OCI-M2 (cell line): ENCODE data around the gene CALU.

Experiments used
- DNase-seq: peaks from one replicate; lab custom pipeline; 2025; ENCODE audit not compliant: unreplicated experiment; lab: John Stamatoyannopoulos, UW

The CALU gene

DNA sequence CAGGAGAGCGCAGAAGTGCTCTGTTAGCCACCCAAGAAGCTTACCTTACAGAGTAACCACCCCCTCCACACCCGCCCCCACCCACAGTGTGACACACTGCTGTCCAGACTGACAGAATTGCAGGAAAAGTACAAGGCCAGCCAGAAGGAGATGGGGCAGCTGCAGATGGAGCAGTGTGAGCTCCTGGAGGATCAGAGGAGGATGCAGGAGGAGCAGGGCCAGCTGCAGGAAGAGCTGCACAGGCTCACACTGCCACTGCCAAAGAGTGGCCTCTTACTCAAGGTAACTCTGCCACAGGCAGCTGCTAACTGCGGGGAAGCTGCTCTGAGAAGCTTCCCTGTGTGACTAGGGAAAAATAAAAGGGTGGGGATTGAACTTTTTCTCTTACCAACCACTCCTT, 70.2 kb downstream of the CALU start:
- no peak for DNase-seq

DNA sequence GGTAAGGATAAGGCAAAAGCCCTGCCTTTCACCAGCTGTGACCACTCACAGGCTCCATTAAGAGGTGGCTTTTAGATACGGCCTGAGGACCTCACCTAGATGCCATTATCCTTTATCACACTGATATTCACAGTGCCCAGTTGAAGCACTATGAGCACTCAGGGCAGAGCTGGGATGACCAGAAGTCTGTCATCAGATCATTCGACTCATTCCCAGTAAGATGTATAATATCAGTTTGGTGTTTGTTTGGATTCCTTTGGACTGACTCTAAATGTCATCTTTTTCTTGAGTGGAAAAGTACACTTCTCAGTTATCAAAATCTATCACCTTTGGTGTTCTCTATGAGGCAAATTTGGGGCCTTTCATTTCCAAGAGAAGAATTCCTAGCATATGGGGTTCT, 71.3 kb downstream of the CALU start:
- no peak for DNase-seq

DNA sequence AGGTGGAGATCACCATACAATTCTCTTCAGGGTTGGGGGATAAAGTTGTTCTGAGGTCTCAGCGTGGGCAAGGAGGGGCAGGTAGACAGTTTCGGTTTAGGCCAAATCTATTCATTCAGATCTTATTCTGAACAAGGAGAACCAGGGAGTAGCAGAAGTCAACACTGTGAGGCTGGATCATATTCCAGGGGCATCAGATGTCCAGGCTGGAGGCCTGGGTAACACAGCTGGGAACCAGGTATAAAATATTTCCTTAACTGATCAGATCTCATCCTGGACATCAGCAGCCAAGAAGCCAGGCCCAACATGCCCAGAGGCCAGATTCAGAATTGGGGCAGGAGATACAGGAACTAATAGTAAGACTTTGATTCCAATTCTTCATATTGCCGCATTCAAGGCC, 71.8 kb downstream of the CALU start:
- DNase-seq: no peak

DNA sequence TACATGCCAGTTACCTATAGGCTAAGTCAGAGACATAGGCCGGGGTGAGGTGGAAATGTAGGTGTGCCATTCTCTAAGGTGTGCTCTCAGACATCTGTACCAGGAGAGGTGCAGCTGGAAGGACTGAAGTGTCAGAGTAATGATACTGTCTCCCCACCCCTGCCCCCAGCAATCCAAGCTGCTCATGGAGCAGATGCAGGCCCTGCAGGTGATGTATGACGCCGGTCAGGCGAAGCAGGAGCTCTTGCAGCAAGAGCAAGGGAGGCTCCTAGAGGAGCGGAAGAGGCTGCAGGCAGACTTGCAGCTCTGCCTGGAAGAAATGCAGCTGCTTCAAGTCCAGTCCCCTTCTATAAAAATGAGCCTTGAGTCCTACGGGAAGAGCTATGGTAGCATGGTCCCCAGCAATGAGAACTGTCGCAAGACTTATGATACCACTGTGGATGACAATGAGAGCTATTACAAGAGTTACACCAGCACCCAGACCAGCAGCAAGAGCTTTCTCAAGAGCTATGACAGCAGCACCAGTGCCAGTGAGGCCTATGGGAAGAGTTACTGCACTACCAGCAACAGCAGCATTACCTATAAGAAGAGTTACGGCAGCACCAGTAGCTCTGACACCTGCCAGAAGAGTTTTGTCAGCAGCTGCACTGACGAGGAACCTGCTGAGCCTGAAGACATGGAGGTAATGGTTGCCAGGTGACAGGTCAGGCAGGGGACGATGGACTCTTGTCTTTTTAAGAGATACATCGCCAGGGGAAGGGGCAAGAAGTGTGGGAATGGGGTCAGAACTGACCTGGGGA, 72.7 kb downstream of the CALU start:
- no peak for DNase-seq

GRCh38 chr7:128812514-128813168, 73.5 kb downstream of the CALU start:
- DNase-seq: no peak

DNA sequence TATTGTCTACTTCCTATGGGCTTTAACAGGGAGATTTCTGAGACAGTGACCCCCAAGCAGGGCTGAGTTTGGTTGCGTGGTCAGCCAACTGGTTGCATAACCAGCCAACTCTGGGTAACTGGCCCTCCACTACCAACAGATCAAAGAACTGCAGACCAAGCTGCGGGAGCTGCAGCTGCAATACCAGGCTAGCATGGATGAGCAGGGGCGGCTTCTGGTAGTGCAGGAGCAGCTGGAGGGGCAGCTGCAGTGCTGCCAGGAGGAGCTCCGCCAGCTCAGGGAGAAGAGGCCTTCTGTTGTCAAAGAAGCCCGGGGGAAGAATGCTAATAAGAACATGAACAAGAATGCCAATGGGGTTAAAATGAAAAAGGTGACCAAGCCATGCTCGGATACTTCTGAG, 75.3 kb downstream of the CALU start:
- DNase-seq: no peak

DNA sequence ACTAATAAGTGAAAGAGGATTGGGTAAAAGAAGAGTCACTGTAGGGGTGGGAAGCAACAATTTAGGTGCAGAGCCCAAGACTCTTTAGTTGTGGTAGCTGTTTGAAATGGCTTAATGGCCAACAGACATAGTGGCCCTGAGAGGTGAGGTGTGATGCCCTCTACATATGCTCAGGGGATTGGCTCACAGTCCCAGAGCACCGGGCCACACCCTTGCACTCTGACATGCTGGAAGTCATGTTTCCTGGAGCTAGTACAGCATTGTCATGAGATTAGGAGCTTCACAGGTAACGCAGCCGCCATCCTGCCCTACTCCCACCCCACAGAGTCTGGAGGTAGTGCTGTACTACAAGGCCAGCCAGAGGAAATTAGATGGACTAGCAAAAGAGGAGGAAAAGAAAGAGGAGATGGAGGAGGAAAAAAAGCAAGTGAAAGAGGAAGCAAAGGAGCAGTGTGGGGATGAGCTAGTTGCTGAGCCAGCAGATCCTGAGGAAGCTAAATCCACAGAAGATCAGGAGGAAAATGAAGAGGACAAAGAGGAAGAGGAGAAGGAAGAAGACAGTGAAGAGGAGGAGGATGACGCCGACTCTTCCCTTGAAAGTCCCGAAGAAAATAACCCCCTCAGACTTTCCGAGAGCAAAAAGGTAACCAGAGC, 76.3 kb downstream of the CALU start:
- DNase-seq: no peak

GRCh38 chr7:128818694-128819093, 79.5 kb downstream of the CALU start:
- DNase-seq: no peak
